ENCODE measurements around the gene FRMPD2. TPM values are rescaled to one million over a fixed set of nuclear protein-coding genes. Genes with fewer than 3 reads are reported as not detected.
"Not testable (repeated sequence)": the region's sequence is repeated elsewhere in the genome, so short reads cannot be mapped to it uniquely, and the experiment has no call there.

The FRMPD2 gene
- total RNA-seq, 1 donor from 2014 or later, result not detected

DNA sequence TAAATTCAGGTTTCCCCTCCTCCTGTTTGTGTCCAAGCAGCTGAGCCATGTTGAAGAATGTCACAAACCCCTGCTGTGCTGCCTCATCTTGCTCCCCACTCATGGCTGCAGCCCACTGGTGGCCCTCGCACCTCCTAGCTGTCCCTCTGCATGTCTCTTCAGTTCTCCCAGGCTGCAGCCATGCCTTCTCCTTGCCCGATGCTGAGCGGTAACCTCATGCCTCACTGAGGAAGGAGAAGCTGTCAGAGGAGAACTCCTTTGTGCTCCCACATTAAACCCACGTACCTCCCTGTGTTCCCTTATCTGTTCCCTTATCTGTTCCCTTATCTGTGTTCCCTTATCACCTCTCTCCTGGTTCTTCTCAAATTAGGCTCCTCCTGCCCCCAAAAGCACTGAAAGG, 10.3 kb upstream of the FRMPD2 start:
- Histone ChIP-seq H3K36me3 (no peaks in the 10 kb centered on the region), H3K9me3 (peaks cover 0 to 3% of the 10 kb centered on the region in 2 donors), H3K27ac (no peak overlapping the region), H3K4me3 (no peak overlapping the region), H3K27me3 (no peaks in the 10 kb centered on the region), H3K4me1 (no peaks in the 10 kb centered on the region)
- TF ChIP-seq, protein P1, sequence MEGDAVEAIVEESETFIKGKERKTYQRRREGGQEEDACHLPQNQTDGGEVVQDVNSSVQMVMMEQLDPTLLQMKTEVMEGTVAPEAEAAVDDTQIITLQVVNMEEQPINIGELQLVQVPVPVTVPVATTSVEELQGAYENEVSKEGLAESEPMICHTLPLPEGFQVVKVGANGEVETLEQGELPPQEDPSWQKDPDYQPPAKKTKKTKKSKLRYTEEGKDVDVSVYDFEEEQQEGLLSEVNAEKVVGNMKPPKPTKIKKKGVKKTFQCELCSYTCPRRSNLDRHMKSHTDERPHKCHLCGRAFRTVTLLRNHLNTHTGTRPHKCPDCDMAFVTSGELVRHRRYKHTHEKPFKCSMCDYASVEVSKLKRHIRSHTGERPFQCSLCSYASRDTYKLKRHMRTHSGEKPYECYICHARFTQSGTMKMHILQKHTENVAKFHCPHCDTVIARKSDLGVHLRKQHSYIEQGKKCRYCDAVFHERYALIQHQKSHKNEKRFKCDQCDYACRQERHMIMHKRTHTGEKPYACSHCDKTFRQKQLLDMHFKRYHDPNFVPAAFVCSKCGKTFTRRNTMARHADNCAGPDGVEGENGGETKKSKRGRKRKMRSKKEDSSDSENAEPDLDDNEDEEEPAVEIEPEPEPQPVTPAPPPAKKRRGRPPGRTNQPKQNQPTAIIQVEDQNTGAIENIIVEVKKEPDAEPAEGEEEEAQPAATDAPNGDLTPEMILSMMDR (IDR thresholded peaks at IDR 0.05), result no peak
- intact Hi-C loops (cut with DNase I), result no loop called here
- no peak for DNase-seq (ENCODE audit: low spot score in 2 of 2)

DNA sequence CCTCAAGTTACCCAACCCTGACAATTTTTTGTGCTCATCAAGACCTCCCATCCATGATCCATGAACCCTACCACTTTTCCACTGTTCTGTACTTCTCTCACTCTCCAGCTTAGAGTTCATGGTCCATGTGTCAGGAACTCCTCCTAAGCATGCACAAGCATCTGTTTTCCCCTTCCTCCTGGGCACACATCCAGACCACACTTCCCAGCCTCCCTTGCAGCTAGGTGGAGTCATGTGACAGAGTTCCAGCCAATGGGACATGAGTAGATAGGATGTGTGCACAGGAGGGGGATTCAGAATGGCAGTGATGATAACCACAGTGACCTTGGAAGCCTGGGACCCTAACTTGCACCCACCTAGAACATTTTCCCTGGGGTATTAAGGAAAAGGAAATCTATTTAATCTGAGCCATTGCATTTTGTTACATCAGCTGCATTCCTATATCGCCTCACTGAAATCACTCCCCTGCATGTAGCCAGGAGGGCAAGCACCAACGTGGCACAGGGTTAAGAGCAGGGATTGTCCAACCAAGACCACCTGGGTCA, 9.6 kb upstream of the FRMPD2 start:
- Histone ChIP-seq H3K4me1 (no peaks in the 10 kb centered on the region), H3K27ac (no peak overlapping the region), H3K4me3 (no peak overlapping the region), H3K27me3 (no peaks in the 10 kb centered on the region), H3K36me3 (no peaks in the 10 kb centered on the region), H3K9me3 (peaks cover 0 to 3% of the 10 kb centered on the region in 2 donors)
- intact Hi-C loops (cut with DNase I), result no loop called here
- DNase-seq (ENCODE audit: low spot score in 2 of 2), result no peak
- TF ChIP-seq, protein P1 (IDR thresholded peaks at IDR 0.05), result no peak

DNA sequence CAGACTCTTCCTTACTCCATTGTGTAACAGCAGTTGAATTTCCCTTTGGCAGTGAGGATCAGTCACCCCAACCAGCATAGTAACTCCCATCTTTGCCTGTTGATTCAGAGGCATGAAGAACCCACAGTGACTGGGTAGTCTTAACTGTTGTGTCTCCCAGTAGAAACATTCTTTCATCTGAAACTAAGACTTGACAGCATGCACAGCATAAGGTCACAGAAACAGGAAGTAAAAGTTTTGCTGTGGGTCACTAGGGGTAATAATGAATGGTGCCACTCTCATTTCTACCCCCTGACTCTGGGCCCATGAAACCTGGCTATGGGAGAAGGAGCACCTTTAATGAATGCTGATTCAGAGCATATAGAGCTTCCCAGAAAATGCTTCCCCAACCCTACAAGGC, 8.3 kb upstream of the FRMPD2 start:
- TF ChIP-seq, protein P1 (IDR thresholded peaks at IDR 0.05), result no peak
- Histone ChIP-seq H3K9me3 (peaks cover 0 to 3% of the 10 kb centered on the region in 2 donors), H3K4me1 (no peaks in the 10 kb centered on the region), H3K36me3 (no peaks in the 10 kb centered on the region), H3K27me3 (no peaks in the 10 kb centered on the region), H3K4me3 (no peak overlapping the region), H3K27ac (no peak overlapping the region)
- DNase-seq (ENCODE audit: low spot score in 2 of 2), result no peak
- intact Hi-C loops (cut with DNase I), result no loop called here

DNA sequence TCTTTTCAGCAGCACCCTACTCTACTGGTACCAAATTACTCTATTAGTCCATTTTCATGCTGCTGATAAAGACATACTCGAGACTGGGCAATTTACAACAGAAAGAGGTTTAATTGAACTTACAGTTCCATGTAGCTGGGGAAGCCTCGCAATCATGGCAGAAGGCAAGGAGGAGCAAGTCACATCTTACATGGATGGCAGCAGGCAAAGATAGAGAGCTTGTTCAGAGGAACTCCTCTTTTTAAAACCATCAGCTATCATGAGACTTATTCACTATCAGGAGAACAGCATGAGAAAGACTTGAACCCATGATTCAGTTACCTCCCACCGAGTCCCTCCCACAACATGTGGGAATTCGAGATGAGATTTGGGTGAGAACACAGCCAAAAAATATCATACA, 7.2 kb upstream of the FRMPD2 start:
- DNase-seq (ENCODE audit: low spot score in 2 of 2); H3K27me3 ChIP-seq; H3K4me1 ChIP-seq; H3K36me3 ChIP-seq; H3K27ac ChIP-seq; H3K9me3 ChIP-seq; intact Hi-C loops (cut with DNase I); H3K4me3 ChIP-seq: not testable (repeated sequence)

DNA sequence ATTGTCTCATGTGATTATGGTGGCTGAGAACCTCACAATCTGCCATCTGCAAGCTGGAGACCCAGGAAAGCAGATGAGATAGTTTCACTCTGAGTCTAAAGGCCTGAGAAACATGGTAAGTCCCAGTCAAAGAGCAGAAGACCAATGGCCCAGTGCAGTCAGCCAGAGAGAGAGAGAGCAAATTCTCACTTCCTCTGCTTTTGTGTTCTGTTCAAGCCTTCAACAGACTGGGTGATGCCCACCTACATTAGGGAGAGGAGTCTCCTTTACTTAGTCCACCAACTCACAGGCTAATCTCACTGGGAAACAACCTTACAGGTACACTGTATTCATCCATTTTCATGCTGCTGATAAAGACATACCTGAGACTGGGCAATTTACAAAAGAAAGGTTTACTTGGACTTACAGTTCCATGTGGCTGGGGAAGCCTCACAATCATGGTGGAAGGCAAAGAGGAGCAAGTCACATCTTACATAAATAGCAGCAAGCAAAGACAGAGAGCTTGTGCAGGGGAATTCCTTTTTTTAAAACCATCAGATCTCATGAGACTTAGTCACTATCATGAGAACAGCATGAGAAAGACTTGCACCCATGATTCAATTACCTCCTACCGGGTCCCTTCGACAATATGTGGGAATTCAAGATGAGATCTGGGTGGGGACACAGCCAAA, 4.7 kb upstream of the FRMPD2 start:
- intact Hi-C loops (cut with DNase I), result no loop called here
- DNase-seq (ENCODE audit: low spot score in 2 of 2), result no peak
- Histone ChIP-seq H3K4me3 (no peak overlapping the region), H3K4me1 (no peaks in the 10 kb centered on the region), H3K9me3 (peaks cover 0 to 3% of the 10 kb centered on the region in 2 donors), H3K36me3 (no peaks in the 10 kb centered on the region), H3K27ac (no peak overlapping the region), H3K27me3 (no peaks in the 10 kb centered on the region)
- TF ChIP-seq, protein P1 (IDR thresholded peaks at IDR 0.05), result no peak

DNA sequence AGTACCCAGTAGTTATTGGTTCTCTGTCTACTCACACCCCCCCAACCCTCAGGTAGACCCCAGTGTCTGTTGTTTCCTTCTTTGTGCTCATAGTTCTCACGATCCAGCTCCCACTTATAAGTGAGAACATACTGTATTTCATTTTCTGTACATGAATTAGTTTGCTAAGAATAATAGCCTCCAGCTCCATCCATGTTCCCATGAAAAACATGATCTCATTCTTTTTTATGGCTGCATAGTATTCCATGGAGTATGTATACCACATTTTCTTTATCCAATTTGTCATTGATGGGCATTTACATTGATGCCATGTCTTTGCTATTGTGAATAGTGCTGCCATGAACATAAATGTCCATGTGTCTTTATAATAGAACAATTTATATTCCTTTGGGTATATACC, 2.6 kb upstream of the FRMPD2 start:
- no peaks in the 10 kb centered on the region for H3K27me3 ChIP-seq
- TF ChIP-seq, protein P1 (IDR thresholded peaks at IDR 0.05), result no peak
- H3K4me1 ChIP-seq, result no peaks in the 10 kb centered on the region
- H3K27ac ChIP-seq, result no peak overlapping the region
- no peaks in the 10 kb centered on the region for H3K36me3 ChIP-seq
- no peak overlapping the region for H3K4me3 ChIP-seq
- DNase-seq (ENCODE audit: low spot score in 2 of 2), result no peak
- H3K9me3 ChIP-seq, result peaks cover 0 to 3% of the 10 kb centered on the region in 2 donors
- intact Hi-C loops (cut with DNase I), result no loop called here

Data from ascending aorta (tissue), 2 donors.